ENCODE data around the gene HES6.

Gene HES6

DNA sequence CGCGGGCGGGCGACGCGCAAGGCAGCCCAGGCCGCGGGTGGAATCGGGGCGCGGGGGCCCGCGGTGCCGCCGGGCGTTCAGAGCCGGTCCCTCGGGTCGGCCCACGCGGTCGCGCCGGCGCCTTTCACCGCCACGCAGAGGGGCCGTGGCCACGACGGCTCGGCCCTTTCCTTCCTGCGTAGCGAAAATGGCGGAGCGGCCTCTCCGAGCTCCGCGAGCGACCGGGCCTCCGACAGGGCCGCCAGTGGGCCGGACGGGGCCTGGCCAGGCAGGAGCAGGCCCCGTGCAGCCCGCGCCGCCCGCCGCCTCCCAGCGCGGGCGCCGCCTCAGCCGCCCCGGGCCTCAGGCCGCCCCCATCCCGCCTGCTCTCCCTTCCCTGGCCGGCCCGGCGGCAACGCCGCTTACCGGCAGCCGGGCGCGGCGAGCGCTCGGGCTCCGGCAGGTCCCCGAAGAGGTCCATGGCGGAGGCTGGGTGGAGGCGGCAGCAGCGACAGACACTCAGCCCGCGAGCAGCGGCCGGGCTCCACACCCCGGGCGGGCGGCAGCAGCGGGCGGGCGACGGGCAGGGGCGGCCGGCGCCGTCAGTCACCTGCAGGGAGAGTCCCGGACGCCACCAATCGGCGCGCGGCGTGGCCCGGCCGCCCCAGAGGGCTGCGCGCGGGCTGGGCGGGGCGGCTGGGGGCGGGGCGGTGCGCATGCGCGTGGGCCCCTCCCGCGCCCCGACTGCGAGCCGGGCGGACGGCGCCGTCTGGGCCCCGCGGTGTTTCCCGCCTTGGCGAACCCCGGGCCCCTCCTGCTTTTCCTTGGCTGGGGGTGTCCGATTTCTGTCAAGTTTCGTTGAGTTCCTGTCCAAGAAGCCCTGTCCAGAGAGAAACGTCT lies 36.5 kb downstream of the HES6 start, which contains the start of gene ILKAP:
Gene ILKAP, minus strand, starts transcription at position 602 of the 879 bp plus-strand sequence. Its CDS starts 142 bp downstream, at position 460.
- in situ Hi-C loops (cut with HindIII; ENCODE audit: low sequenced_read_pairs), result no loop called here

DNA sequence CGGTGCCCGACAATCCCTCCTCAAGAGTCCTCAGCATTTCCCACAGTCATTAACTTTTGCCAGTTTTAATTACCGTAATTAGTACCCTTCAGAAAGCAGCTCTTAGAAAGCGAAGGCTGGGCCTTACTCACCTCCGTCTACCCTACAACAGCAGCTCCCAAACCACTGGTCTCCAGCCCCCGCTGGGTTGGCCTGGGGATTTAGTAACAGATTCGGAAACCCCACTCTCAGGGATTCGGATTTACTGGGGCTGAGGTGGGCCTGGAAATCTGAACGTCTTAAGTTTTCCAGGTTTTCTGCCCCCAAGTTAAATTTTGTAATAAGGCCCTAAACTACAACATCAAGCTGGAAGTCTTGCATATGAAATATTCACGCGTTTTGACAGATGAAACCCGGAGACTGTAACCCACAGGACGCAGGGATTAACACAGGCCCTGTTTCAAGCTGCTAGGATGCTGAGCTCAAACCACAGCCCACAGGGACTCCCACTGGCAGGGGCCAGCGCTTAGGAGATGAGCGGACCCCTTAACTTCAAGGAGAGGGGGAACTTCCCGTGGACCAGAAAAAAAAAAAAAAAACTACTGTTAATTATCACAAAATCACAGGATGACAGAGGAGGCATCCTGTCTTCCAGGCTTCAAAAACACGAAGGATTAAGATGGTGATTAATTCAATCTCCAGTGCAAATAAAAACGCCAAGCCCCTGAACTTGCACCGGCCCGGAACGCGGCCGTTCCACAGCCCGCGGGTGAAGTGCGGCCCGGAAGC lies 37.3 kb downstream of the HES6 start:
- in situ Hi-C loops (cut with HindIII; ENCODE audit: low sequenced_read_pairs), result no loop called here

DNA sequence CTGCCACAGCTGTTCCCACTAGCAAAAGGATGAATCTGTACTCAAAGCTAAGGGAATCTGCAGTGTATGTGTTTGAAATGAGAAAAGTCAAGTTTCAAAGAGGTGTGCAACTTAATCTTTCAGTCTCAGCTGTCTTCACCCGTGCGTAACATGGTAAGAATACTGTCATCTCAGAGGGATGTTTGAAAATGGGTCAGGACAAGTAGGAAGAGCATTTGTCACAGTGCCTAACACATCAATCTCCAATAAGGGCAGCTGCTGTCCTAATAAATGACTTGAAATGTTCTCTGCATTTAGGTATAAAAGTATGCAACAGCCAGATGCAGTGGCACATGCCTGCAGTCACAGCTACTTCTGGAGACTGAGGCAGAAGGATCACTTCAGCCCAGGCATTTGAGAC lies 49.4 kb downstream of the HES6 start:
- in situ Hi-C loops (cut with HindIII; ENCODE audit: low sequenced_read_pairs), result loop anchor here (25.0 kb wide), 1 partner anchor 328 kb away; the partner anchor contains the start of gene RAMP1

All from DLD1 (cell line).